GM21447 (cell line): ENCODE data around the gene MS4A6A.
"Not testable (repeated sequence)": the region's sequence is repeated elsewhere in the genome, so short reads cannot be mapped to it uniquely, and the experiment has no call there.

ENCODE experiments used
- ATAC-seq: cut with Tn5 transposase; IDR thresholded peaks from one replicate; pipeline ENCODE4 v1.9.1; 2021; ENCODE audit not compliant: unreplicated experiment

Gene MS4A6A

GRCh38 chr11:60182541-60183330, at the start of gene MS4A6A:
TSS of gene MS4A6A (minus strand) at chr11:60183083. CDS start at chr11:60181727, 1,356 bp downstream.
- no peak for ATAC-seq

- ATAC-seq: no peak
These were observed 47.8 kb upstream of the MS4A6A start for GRCh38 chr11:60230681-60231080.

GRCh38 chr11:60222141-60222540, 39.3 kb upstream of the MS4A6A start:
- no peak for ATAC-seq

- ATAC-seq: no peak
These were observed 38.8 kb upstream of the MS4A6A start for GRCh38 chr11:60221692-60222091.

- ATAC-seq: no peak
These were observed 38.3 kb upstream of the MS4A6A start for GRCh38 chr11:60221181-60221580.

- no peak for ATAC-seq
These were observed 31.5 kb upstream of the MS4A6A start for GRCh38 chr11:60214386-60214785.

- ATAC-seq: no peak
These were observed 28.3 kb upstream of the MS4A6A start for GRCh38 chr11:60211206-60211605.

- no peak for ATAC-seq
These were observed 27.1 kb upstream of the MS4A6A start for GRCh38 chr11:60209977-60210376.

- ATAC-seq: no peak
These were observed 26.1 kb upstream of the MS4A6A start for GRCh38 chr11:60208951-60209350.

- no peak for ATAC-seq
These were observed 25.4 kb upstream of the MS4A6A start for GRCh38 chr11:60208146-60208895.

GRCh38 chr11:60206616-60207015, 23.7 kb upstream of the MS4A6A start:
- ATAC-seq: no peak

GRCh38 chr11:60204922-60205321, 22.0 kb upstream of the MS4A6A start:
- no peak for ATAC-seq

GRCh38 chr11:60201334-60201733, 18.5 kb upstream of the MS4A6A start:
- ATAC-seq: not testable (repeated sequence)

GRCh38 chr11:60197442-60197841, 14.6 kb upstream of the MS4A6A start:
- ATAC-seq: no peak

- peak; percentile 55 for ATAC-seq
These were observed 13.1 kb upstream of the MS4A6A start for GRCh38 chr11:60195923-60196368.

GRCh38 chr11:60194511-60194910, 11.6 kb upstream of the MS4A6A start:
- no peak for ATAC-seq

GRCh38 chr11:60193687-60194433, 11.0 kb upstream of the MS4A6A start:
- no peak for ATAC-seq

GRCh38 chr11:60192564-60192963, 9.7 kb upstream of the MS4A6A start:
- not testable (repeated sequence) for ATAC-seq

- not testable (repeated sequence) for ATAC-seq
These were observed 5.6 kb upstream of the MS4A6A start for GRCh38 chr11:60188481-60188880.

- not testable (repeated sequence) for ATAC-seq
These were observed 3.2 kb upstream of the MS4A6A start for GRCh38 chr11:60186128-60186527.

GRCh38 chr11:60185512-60185827, 2.6 kb upstream of the MS4A6A start:
- ATAC-seq: not testable (repeated sequence)
